ENCODE data around the gene HLA-DQA1.

DNA sequence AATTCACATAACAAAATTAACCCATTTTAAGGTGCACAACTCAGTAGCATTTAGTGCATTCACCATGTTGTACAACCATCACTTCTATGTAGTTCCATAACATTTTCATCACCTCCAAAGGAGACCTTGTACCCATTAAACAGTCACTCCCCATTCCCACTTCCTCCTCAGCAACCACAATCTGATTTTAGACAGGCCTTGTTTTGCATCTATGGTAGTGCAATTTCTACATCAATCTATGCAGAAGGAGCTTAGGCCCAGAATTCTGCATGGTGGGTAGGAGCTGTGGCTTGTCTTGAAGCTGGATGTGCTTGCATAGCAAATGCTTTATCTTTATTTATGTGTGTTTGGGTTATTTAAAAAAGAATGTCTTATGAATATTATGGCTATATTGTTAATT is 13.5 kb upstream of the HLA-DQA1 start:
- TF ChIP-seq ZNF639 (CRISPR knock-in tag; conservative IDR thresholded peaks at IDR 0.05 in 1 of 2, IDR thresholded peaks at IDR 0.05 in 1 of 2): no peak
- TF ChIP-seq DIDO1 (tag; IDR thresholded peaks at IDR 0.05; ENCODE audit: low read depth): no peak
